Lung (tissue), 12 donors: ENCODE measurements around the gene ZNF365. TPM values are rescaled to one million over a fixed set of nuclear protein-coding genes. Genes with fewer than 3 reads are reported as not detected.

ENCODE experiments used
- ATAC-seq: fragments of 200-7000 bp; cut with Tn5 transposase; one replicate; pipeline ENCODE4 v1.9.1; 2020; ENCODE audit warnings: moderate number of reproducible peaks; ENCODE audit not compliant: insufficient read depth, low FRiP score
- DNase-seq, 3 donors: peaks; one replicate each; pipeline ENCODE4 v3.0.0-alpha.2; 2013 to 2017
- H3K27ac ChIP-seq, 2 donors: one replicate each; pipeline ENCODE4 v1.5.1; 2013; ENCODE audit warnings: mild to moderate bottlenecking in 2 of 2, moderate library complexity in 2 of 2, control low read depth in 1 of 2, inconsistent platforms in 1 of 2, low read depth in 1 of 2, low read length in 1 of 2
- H3K27me3 ChIP-seq, 3 donors: one replicate each; pipeline ENCODE4 v1.5.1; 2013; ENCODE audit warnings: low read length in 2 of 3; ENCODE audit not compliant: control insufficient read depth in 3 of 3, insufficient read depth in 3 of 3
- H3K36me3 ChIP-seq, 4 donors: one replicate each; pipeline ENCODE4 v1.5.1; 2013; ENCODE audit warnings: low read length in 4 of 4, mild to moderate bottlenecking in 1 of 4, moderate library complexity in 1 of 4; ENCODE audit not compliant: control insufficient read depth in 4 of 4, insufficient read depth in 4 of 4
- H3K4me1 ChIP-seq, 5 donors: one replicate each; pipeline ENCODE4 v1.5.1; 2013; ENCODE audit warnings: low read length in 5 of 5, mild to moderate bottlenecking in 2 of 5, moderate library complexity in 1 of 5; ENCODE audit not compliant: control insufficient read depth in 5 of 5, insufficient read depth in 5 of 5
- H3K4me3 ChIP-seq: one replicate; pipeline ENCODE4 v1.5.1; 2013; ENCODE audit warnings: mild to moderate bottlenecking, control low read depth, moderate library complexity
- H3K9ac ChIP-seq, 2 donors: one replicate each; pipeline ENCODE4 v1.5.1; 2013; ENCODE audit warnings: low read length in 2 of 2, control low read depth in 1 of 2; ENCODE audit not compliant: insufficient read depth in 1 of 2
- H3K9me3 ChIP-seq, 4 donors: one replicate each; pipeline ENCODE4 v1.5.1; 2013; ENCODE audit warnings: low read length in 3 of 4, mild to moderate bottlenecking in 1 of 4, moderate library complexity in 1 of 4; ENCODE audit not compliant: control insufficient read depth in 4 of 4, insufficient read depth in 3 of 4
- CTCF ChIP-seq: IDR thresholded peaks from 2 replicates; pipeline ENCODE4 v1.5.1; 2012; ENCODE audit warnings: mild to moderate bottlenecking; ENCODE audit errors: control extremely low read depth, extremely low read depth
- WGBS, 2 donors: extraction: QIAGEN DNeasy Blood & Tissue Kit; methylation state at CpG; one replicate each; pipeline ENCODE4 v1.1.7; 2013; 5-methylcytosine and 5-hydroxymethylcytosine counted together
- polyA plus RNA-seq, 2 donors: library from polyadenylated mRNA; stranded (reverse); fragments of 200-250 nt; gene quantifications; one replicate each; pipeline ENCODE4 v1.2.1, GENCODE V29; 2013
- total RNA-seq, 2 donors: library from RNA; depleted of rRNA in 1 of 2; stranded (reverse); fragments of >200 nt in 1 of 2; gene quantifications; one replicate each; pipeline ENCODE4 v1.2.1, GENCODE V29; 2014 to 2021
- donor health status: control.
- donor health status: control.
- donor health status: Bipolar disorder and iron deficiency.
- donor health status: healthy.
- donor health status: DM: yes; HTN: yes; CAD: no.

The ZNF365 gene
- total and polyA plus RNA-seq, 4 donors, result 0.80 to 2.4 (median 1.2) TPM

GRCh38 chr10:62386356-62387320, 12.5 kb downstream of the ZNF365 start:
- WGBS, 2 donors, result 88 to 92% methylated on average over 4 of the region's 4 CpGs
- Histone ChIP-seq H3K9ac (no peak overlapping the region), H3K4me1 (peaks cover 0 to 25% (median 0%) of the 10 kb centered on the region in 5 donors), H3K27ac (no peak overlapping the region), H3K27me3 (no peaks in the 10 kb centered on the region), H3K9me3 (no peaks in the 10 kb centered on the region), H3K4me3 (no peak overlapping the region), H3K36me3 (no peaks in the 10 kb centered on the region)
- DNase-seq, result no peak
- no peak for ATAC-seq
- no peak for TF ChIP-seq CTCF

- DNase-seq, result no peak
- no peak for TF ChIP-seq CTCF
- H3K4me3 ChIP-seq, result no peak overlapping the region
- H3K27ac ChIP-seq, result no peak overlapping the region
- H3K9me3 ChIP-seq, result no peaks in the 10 kb centered on the region
- no peak overlapping the region for H3K9ac ChIP-seq
- 91 to 93% methylated on average over 9 of the region's 9 CpGs for WGBS, 2 donors
- H3K27me3 ChIP-seq, result no peaks in the 10 kb centered on the region
- H3K4me1 ChIP-seq, result peaks cover 0 to 25% (median 0%) of the 10 kb centered on the region in 5 donors
- no peak for ATAC-seq
- H3K36me3 ChIP-seq, result no peaks in the 10 kb centered on the region
Observed at GRCh38 chr10:62388328-62388727, 14.2 kb downstream of the ZNF365 start.

- H3K27me3 ChIP-seq, result no peaks in the 10 kb centered on the region
- H3K4me1 ChIP-seq, result peaks cover 0 to 5% (median 0%) of the 10 kb centered on the region in 5 donors
- ATAC-seq (no peak), DNase-seq (no peak)
- H3K36me3 ChIP-seq, result no peaks in the 10 kb centered on the region
- H3K4me3 ChIP-seq, result no peak overlapping the region
- no peak overlapping the region for H3K27ac ChIP-seq
- H3K9me3 ChIP-seq, result no peaks in the 10 kb centered on the region
- no peak for TF ChIP-seq CTCF
- H3K9ac ChIP-seq, result no peak overlapping the region
- 91 to 92% methylated on average over 2 of the region's 2 CpGs for WGBS, 2 donors
Observed at GRCh38 chr10:62390497-62391176, 16.5 kb downstream of the ZNF365 start.
